Brain microvascular endothelial cell (primary cell): ENCODE results near the gene KCNJ15.

Source experiments
- DNase-seq: peaks from one replicate; pipeline ENCODE4 v3.0.0-alpha.2; 2020
- H3K27ac ChIP-seq: fragments of 250-450 bp; sonication (Bioruptor Pico); 2 replicates; pipeline ENCODE4 v1.5.1; 2020; ENCODE audit warnings: mild to moderate bottlenecking, moderate library complexity
- H3K27me3 ChIP-seq: fragments of 250-450 bp; sonication (Bioruptor Pico); replicated peaks from 2 replicates; pipeline ENCODE4 v1.5.1; 2020; ENCODE audit warnings: mild to moderate bottlenecking
- H3K36me3 ChIP-seq: fragments of 250-450 bp; sonication (Bioruptor Pico); replicated peaks from 2 replicates; pipeline ENCODE4 v1.5.1; 2020; ENCODE audit warnings: mild to moderate bottlenecking
- H3K4me3 ChIP-seq: 2 replicates; pipeline ENCODE4 v1.5.1; 2011; ENCODE audit warnings: low read depth, mild to moderate bottlenecking, control low read depth, low read length, moderate library complexity
- in situ Hi-C: cut with HindIII; loops from 2 replicates; pipeline ENCODE4 v1.10.0; 2017; ENCODE audit warnings: low sequenced_read_pairs, low pct_ligation_motif_present
- TF ChIP-seq, protein P1 (sequence below): IDR thresholded peaks from 2 replicates; pipeline ENCODE4 v1.5.1; 2011; ENCODE audit warnings: low read depth, mild to moderate bottlenecking, moderate library complexity, low read length, control low read depth, inconsistent platforms; ENCODE audit errors: missing control alignments

Gene KCNJ15

DNA sequence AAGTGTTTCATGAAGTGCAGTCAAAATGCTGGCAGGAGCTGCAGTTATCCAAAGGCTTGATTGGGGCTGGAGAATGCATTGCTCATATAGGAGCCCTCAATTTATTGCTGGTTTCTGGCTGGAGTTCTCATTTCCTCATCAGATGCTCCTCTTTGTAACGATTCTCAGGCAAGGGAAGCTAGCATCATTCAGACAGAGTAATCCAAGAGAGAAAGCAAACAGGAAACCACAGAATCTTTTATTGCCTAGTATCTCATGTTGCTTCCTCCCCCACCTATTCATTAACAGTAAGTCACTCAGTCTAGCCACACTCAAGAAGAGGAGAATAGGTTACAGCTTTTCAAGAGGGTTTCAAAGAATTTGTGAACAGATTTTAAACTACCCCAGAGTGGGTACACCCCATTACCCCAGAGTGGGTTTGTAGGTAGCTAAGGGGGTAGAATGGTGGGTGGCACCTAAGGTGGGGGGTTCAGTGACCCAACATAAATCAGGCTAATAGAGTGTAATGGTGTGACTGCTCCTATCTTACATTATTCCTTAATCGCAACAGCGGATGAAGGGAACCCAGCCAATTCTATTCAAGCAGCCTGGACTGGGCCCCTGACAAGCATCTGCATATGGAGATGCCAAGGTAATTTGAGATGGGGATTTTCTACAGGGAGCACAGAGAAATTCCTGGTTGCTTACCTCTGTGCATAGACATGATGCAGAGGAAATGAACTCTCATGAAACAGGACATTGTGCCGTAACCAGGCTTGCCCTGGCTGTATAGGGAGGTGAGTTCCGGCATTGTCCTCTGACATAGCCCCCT lies 67.1 kb downstream of the KCNJ15 start:
- Histone ChIP-seq H3K36me3 (no peaks in the 10 kb centered on the region), H3K27ac (peak overlapping the region; percentile 71), H3K27me3 (no peaks in the 10 kb centered on the region), H3K4me3 (no peak overlapping the region)
- TF ChIP-seq, protein P1, sequence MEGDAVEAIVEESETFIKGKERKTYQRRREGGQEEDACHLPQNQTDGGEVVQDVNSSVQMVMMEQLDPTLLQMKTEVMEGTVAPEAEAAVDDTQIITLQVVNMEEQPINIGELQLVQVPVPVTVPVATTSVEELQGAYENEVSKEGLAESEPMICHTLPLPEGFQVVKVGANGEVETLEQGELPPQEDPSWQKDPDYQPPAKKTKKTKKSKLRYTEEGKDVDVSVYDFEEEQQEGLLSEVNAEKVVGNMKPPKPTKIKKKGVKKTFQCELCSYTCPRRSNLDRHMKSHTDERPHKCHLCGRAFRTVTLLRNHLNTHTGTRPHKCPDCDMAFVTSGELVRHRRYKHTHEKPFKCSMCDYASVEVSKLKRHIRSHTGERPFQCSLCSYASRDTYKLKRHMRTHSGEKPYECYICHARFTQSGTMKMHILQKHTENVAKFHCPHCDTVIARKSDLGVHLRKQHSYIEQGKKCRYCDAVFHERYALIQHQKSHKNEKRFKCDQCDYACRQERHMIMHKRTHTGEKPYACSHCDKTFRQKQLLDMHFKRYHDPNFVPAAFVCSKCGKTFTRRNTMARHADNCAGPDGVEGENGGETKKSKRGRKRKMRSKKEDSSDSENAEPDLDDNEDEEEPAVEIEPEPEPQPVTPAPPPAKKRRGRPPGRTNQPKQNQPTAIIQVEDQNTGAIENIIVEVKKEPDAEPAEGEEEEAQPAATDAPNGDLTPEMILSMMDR, result no peak
- peak; percentile 75 for DNase-seq
- in situ Hi-C loops, result no loop called here

DNA sequence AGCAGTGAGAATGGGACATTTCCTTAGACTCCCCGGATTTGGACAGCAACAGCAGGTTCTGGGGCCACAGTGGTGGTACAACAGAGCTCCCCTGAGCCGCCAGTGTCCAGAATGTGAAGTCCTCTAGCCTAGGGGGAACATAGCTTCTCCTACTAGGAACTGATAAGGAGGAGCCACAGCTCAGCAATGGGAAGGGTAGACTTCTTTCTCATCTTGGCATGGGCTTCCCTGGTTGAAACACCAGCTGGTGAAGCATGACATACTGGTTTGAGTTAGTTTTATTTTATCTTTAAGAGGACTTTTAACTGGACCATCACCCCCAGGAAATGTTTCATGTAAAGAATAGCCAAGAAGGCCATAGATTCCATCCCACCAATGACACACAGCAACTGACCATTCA lies 68.4 kb downstream of the KCNJ15 start:
- no peaks in the 10 kb centered on the region for H3K27me3 ChIP-seq
- DNase-seq, result no peak
- in situ Hi-C loops, result no loop called here
- H3K27ac ChIP-seq, result no peak overlapping the region
- no peaks in the 10 kb centered on the region for H3K36me3 ChIP-seq
- TF ChIP-seq, protein P1, result no peak
- H3K4me3 ChIP-seq, result no peak overlapping the region

DNA sequence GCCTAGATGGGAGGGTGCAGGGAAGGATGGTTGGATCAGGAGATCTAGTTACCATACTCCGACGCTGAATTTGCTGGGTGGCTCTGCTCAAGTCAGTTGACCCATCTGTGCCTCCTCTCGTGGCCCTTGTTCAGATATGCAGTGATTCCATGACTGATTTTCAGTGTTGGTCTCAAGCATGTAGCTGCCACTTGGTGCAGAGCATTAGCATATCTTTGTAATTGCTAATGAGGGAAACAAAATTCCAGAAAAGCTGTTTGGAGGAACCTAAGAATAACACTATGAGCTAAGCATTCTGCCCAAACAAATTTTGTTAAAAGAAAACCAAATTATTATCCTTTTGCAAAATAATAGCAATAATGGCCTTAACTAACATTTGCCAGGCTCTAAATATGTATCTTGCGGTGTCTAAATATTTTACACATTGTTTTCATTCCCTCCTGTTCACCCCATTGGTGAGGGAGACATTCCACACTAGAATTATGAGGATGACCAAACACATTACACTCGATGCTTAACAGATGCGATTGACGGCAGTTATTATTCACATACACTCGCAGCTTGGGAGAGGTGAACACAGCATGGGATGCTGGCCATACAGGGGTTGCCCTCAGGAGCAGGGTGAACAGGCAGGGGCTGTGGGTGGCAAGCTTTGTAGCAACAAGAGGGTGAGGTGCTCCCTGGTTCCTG lies 69.1 kb downstream of the KCNJ15 start:
- TF ChIP-seq, protein P1, result no peak
- Histone ChIP-seq H3K27me3 (no peaks in the 10 kb centered on the region), H3K36me3 (no peaks in the 10 kb centered on the region), H3K4me3 (no peak overlapping the region), H3K27ac (no peak overlapping the region)
- in situ Hi-C loops, result no loop called here
- no peak for DNase-seq

DNA sequence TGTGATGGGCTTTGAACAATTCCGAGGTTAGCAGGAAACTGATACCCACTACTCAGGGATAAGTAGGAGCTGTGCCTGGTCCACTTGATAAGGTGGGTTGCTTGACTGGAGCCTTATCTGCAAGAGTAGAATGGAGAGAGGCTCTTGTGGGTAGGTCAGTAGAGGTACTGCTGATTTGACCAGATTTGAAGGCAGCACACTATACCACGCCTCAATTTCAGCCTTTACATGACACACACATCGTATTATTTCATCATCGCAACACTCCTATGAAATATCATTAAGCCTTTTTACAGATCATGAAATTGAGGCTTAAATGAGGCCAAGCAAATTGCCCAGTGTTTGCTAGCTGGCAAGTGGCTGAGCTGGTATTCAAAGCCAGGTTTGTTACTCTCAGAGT lies 69.6 kb downstream of the KCNJ15 start:
- DNase-seq, result no peak
- H3K36me3 ChIP-seq, result no peaks in the 10 kb centered on the region
- H3K27ac ChIP-seq, result no peak overlapping the region
- H3K27me3 ChIP-seq, result no peaks in the 10 kb centered on the region
- in situ Hi-C loops, result no loop called here
- TF ChIP-seq, protein P1, result no peak
- H3K4me3 ChIP-seq, result no peak overlapping the region

DNA sequence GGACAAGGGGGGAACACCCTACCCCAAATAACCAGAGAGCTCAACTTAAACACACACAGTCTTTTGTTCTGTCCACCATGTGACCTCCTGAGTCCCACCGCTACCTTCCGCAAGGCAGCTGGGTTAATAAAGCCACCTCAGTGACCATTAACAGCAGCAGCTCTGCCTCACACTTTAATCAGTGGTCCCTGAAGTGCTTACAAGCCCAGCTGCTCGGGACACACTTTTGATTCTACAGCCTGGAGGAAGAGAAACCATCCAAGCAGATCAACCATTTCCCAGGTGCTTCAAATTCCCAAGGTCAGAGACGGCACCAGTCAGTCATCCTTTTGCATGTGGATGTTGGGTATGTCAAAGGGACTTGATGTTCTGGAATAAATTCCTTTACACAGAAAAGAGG lies 70.1 kb downstream of the KCNJ15 start:
- no peak for DNase-seq
- in situ Hi-C loops, result no loop called here
- Histone ChIP-seq H3K27me3 (no peaks in the 10 kb centered on the region), H3K4me3 (no peak overlapping the region), H3K27ac (no peak overlapping the region), H3K36me3 (no peaks in the 10 kb centered on the region)
- TF ChIP-seq, protein P1, result no peak

DNA sequence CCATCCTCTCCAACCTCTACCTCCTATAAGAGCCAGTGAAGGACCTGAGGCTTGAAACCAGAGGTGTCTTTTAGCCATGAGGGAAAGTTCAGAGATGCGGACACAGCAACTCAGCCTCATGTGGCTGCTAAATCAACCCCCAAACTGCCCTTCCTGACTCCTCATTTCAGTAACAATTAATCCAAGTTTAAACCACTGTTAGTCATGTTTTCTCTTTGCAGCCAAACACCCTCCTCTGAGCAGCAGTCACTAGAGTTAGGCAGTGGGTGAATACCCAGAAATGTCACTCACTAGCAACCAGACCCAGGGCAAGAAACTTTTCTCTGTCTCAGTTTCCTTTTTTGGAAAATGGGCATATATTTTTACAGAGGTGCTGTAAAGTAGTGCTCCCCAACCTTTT lies 71.2 kb downstream of the KCNJ15 start:
- Histone ChIP-seq H3K36me3 (no peaks in the 10 kb centered on the region), H3K4me3 (no peak overlapping the region), H3K27me3 (no peaks in the 10 kb centered on the region), H3K27ac (no peak overlapping the region)
- DNase-seq, result no peak
- TF ChIP-seq, protein P1, result no peak
- in situ Hi-C loops, result no loop called here
